GOT3 (cell line): ENCODE data around the gene RCE1.

ENCODE experiments used
- DNase-seq: peaks from one replicate; lab custom pipeline; 2025; ENCODE audit warnings: mixed read lengths; lab: John Stamatoyannopoulos, UW

Gene RCE1

GRCh38 chr11:66868726-66869566, 25.7 kb downstream of the RCE1 start:
- DNase-seq: no peak

DNA sequence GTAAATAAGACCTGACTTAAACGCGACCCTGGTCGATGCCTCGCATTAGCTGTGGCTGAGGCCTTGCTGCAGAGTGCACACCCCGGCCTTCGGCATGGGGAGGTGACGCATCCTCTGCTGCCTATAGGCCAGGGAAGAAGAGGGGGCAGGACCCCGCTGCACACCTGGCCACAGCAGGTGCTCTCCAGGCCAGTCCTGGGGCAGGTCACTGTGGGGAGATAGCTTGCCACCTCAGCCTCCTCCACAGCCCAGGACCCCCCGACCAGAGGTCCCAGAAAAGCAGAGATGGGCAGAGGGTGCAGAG, 26.3 kb downstream of the RCE1 start:
- DNase-seq: no peak

DNA sequence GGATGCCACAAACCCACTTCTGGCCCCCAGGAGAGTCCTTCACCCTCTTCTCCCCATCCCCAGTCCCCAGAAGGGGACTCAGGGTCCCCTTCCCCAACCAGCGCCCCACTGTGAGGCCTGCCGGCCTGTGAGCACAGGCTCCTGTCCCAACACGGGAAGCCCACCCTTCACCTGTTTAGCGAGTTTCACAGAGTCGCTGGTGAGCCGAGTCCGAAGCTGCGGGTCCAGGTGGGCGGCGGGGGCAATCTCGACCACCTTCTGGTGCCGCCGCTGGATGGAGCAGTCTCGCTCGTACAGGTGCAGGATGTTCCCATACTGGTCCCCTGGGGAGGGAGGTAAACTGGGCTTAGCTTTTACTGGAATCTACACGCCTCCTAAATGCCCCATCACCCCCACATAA, 26.9 kb downstream of the RCE1 start:
- no peak for DNase-seq

DNA sequence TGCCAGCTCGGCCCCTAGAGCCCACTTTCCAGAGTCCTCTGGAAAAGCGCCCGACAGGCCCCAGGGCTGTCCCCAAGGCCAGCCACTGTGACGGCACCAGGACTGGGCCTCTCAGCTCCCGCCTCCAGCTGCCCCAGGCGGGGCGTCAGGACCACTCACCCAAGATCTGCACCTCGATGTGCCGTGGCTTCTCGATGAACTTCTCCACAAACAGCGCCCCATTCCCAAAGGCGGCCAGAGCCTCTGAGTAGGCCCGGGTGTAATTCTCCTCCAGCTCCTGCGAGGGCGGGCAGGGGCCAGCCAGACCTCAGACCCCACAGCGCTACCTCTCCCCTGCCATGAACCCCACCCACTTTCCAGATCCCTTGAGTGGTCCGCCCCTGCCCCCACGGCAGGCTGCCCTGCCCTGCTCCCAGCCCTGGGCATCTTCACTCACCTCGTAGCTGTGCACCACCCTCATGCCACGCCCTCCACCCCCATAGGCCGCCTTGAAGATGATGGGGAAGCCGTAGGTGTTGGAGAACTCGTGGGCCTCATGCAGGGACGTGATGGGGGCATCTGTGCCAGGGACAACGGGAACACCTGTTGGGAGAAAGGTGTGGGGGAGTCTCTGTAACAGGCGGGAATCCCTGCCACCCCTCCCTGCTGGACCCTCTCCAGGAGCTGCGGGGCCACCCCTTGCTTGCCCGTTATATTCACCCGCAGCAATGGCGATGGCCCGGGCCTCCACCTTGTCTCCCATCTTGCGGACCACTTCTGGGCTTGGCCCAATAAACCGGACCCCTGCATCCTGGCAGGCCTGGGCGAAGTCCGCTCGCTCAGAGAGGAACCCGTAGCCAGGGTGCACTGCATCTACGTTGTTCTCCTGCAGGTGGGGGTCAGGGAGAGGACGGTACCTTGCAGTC, 27.6 kb downstream of the RCE1 start:
- no peak for DNase-seq

- no peak for DNase-seq
These were observed 28.3 kb downstream of the RCE1 start for GRCh38 chr11:66871521-66871901.

DNA sequence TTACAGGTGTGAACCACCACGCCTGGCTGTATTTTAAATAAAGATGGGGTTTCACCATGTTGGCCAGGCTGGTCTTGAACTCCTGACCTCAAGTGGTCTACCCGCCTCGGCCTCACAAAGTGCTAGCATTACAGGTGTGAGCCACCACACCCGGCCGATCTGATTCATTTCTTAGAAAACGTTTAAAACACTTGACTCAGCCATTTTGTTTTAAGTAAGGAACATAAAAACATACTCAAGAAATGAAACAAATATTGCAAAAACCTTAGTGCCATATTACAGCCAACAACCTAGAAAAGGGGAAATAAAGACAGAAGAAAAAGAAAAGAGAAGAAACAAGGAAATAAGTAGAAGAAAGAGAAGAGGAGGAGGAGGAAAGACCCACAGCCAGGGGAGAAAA, 31.0 kb downstream of the RCE1 start:
- no peak for DNase-seq

DNA sequence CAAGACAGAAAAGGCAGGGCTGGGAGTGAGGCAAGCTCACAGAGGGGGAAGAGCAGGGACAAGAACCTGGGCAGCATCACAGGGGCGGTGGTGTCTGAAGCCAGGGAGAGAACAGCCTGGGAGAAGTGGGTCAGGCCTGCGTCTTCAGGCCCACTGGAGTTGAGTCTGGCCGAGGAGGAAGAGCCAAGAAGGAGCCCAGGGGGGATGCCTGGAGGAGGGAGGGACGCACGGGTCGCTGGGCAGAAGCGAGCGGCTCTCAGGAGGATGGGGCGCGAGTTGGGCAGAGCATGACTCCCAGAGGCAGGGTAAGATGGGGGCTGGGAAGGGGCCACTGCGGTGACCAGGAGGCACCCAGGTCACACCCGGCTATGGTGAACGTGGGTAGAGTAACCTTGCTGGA, 32.1 kb downstream of the RCE1 start:
- DNase-seq: no peak

- DNase-seq: no peak
These were observed 34.5 kb downstream of the RCE1 start for GRCh38 chr11:66877588-66878385.

GRCh38 chr11:66878474-66878873, 35.2 kb downstream of the RCE1 start:
- DNase-seq: no peak

DNA sequence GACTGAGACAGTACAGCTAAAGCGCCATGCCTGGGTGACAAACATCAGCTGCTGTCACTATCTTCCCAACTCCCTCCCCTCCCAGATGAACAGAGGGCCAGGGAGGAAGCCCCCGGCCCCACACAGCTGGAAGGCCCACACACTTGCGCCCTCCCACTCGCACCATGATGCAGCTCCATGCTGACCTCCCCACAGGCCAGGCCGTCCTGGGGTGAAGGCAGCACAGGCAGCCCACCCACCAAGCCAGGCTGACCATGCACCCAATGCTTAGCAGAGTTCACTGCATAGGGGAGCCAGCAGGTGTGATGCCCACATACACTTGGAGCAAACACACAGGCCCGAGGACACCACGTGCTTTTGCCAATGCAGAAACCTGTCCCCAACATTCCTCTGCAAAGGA, 35.8 kb downstream of the RCE1 start:
- no peak for DNase-seq

DNA sequence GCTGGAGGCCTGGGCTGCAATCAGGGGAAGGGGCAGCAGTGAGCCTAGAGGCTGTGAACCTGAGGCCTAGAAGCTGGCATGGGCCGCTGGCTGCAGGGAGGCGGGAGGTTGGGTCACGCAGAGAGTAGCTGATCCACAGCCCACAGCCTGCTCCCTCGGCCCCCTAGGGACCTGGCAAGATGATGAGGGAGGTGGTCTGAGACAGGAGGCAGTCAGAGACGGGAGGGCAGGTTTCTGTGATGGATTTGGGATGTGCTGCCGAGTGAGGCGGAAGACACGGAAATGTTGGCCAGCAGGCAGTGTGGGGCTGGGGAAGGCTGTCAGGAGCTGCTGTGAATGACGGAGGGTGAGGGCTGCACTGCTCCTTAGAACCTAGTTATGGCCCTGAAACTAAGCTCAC, 36.3 kb downstream of the RCE1 start:
- DNase-seq: no peak

GRCh38 chr11:66879999-66880398, 36.8 kb downstream of the RCE1 start:
- DNase-seq: no peak

DNA sequence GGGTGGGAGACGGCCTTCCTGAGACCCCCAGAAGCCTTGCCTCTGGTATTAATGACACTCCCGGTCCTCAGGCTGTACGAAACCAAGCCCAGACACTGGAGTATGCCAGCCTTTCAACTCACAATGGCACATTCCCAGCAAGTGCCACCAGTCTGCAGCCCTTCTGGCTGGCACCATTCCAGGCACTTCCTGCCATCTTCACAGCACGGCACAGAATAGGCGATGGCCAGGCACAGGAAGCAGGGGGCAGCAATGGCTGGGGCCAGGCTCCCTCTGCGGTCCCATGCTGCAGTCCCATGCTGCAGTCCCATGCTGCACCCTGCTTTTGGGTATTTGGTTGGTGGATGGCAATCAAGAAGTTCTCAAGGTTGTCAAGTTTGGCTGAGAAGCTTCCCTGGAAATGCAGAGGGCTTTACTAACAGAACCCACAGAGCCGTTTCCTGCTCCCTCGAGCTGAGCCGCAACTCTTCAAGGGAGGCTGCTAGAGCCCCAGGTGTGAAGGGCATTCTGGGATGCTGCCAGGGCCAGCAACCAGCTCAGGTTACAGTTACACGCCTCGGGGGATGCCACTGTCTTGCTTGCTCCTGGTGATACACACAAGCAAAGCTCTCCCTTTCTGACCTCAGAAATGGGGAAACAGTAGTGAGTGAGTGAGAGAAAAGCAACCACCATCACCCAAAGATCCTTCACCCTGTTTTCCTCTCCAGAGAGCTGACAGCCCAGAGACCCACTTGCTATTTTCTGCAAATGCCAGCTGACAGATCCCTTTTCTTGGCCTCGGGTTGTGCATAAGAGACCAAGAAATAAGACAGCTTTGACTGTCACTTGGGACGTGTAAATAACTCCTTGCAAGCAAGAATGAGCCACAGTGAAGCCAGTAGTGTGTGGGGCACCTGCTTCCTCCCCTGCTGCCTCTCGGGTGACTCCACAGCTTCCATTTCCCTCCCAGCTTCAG, 37.5 kb downstream of the RCE1 start:
- DNase-seq: no peak

GRCh38 chr11:66881451-66881835, 38.2 kb downstream of the RCE1 start:
- DNase-seq: no peak

DNA sequence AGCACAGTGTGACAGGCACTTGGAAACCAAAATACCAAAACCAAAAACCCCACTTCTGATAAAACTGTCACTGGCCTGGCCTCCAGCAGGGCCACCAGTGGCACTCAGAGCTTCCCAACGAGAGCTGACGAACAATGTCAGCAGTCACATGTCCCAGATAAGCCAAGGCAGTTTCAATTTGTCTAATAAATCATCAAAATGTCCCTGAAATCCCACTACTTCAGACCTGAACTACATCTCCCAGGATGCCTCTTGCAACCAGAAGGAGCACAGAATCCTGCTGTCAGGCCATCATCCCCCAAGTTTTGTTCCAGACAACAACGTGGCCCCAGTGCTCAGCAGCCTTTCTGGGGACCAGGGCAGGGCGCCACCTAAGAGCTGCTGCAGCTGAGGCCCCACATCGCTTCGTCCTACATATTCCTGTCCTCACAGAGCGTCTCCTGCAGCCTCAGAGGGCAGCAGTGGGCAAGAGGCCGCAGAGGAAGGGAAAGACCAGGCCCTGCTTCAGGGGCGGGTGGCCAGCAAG, 38.7 kb downstream of the RCE1 start:
- no peak for DNase-seq

DNA sequence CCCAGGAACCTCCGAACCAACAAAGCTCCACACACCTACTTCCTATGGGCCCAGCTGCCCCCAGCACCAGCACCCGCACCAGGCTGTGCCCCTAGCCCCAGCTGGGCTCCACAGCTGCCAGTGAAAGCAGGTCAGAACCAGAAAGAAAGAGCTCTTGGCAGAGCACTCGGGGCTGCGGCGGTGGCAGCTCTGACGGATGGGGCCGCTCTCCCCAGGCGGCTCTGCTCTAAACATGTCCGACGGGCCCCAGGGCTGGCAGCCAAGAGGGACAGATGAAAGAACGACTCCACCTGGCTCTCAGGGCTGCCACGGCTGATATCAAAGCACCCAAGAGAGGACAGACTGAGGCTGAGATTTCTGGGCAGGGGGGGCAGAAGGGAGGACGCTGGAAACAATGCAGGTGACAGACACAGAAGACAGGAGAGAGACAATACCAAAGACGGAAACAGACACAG, 39.3 kb downstream of the RCE1 start:
- no peak for DNase-seq

- DNase-seq: no peak
These were observed 40.0 kb downstream of the RCE1 start for GRCh38 chr11:66883016-66883965.

DNA sequence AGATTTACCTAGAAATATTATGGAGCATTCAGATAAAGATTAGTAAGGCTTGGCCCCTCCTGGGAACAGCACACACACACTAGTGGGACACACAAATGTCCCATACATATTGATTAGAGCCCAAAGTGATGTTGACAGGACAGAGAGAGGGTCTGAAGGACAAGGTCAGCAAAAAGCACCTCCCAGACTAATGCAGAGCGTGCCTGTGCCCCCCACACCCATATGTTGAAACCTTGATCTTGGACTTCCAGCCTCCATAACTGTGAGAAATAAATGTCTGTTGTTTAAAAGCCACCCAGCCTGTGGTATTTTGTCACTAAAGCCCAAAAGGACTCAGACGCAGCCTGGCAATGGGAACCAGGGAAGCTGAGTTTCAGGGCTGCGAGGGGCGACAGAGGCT, 41.2 kb downstream of the RCE1 start:
- DNase-seq: no peak

GRCh38 chr11:66885469-66885868, 42.2 kb downstream of the RCE1 start:
- DNase-seq: no peak

- no peak for DNase-seq
These were observed 42.8 kb downstream of the RCE1 start for GRCh38 chr11:66885950-66886440.
